Right lobe of liver (tissue), 6 donors: ENCODE data around the gene CERT1. TPM values are rescaled to one million over a fixed set of nuclear protein-coding genes. Genes with fewer than 3 reads are reported as not detected.

Experiments
- ATAC-seq, 4 donors: fragments of 200-7000 bp; cut with Tn5 transposase; one replicate each; pipeline ENCODE4 v1.9.1; 2020; ENCODE audit warnings: mild to moderate bottlenecking in 4 of 4, moderate library complexity in 4 of 4
- DNase-seq, 3 donors: peaks; one replicate each; pipeline ENCODE4 v3.0.0-alpha.2; 2020
- H3K27ac ChIP-seq, 3 donors: fragments of 200-600 bp; one replicate each; pipeline ENCODE4 v1.8.0; 2022
- H3K27me3 ChIP-seq, 2 donors: fragments of 200-600 bp; one replicate each; pipeline ENCODE4 v1.8.0; 2022
- H3K36me3 ChIP-seq, 4 donors: fragments of 200-600 bp; sonication (generic) in 1 of 4; one replicate each; pipeline versions ENCODE4 v1.5.1 to v1.8.0; 2017 to 2022; ENCODE audit warnings: control low read depth in 1 of 4
- H3K4me1 ChIP-seq, 4 donors: fragments of 200-600 bp; sonication (generic) in 1 of 4; one replicate each; pipeline versions ENCODE4 v1.5.1 to v1.8.0; 2017 to 2022; ENCODE audit warnings: control low read depth in 1 of 4
- H3K4me3 ChIP-seq, 3 donors: fragments of 200-600 bp; one replicate each; pipeline ENCODE4 v1.8.0; 2022
- H3K9me3 ChIP-seq, 4 donors: fragments of 200-600 bp; sonication (generic) in 1 of 4; one replicate each; pipeline versions ENCODE4 v1.5.1 to v1.8.0; 2017 to 2022; ENCODE audit warnings: control low read depth in 1 of 4
- CTCF ChIP-seq, 4 donors: fragments of 200-600 bp in 3 of 4; fragments of 450-650 bp in 1 of 4; IDR thresholded peaks; one replicate each; pipeline versions ENCODE4 v1.5.1 to v1.8.0; 2016 to 2022; ENCODE audit warnings: antibody characterized with exemption in 4 of 4, mild to moderate bottlenecking in 2 of 4
- POLR2A ChIP-seq: fragments of 450-650 bp; IDR thresholded peaks from one replicate; pipeline ENCODE4 v1.6.1; 2017; ENCODE audit warnings: antibody characterized with exemption, mild to moderate bottlenecking
- WGBS: methylation state at CpG from one replicate; pipeline ENCODE4 v1.1.6; 2018; ENCODE audit warnings: low coverage, low lambda C conversion rate; ENCODE audit not compliant: insufficient coverage; ENCODE audit errors: missing lambda C conversion rate; 5-methylcytosine and 5-hydroxymethylcytosine counted together
- intact Hi-C, 2 donors: fragments of 100-400 bp; cut with DNase I; formaldehyde crosslinking; loops; one replicate each; pipeline versions ENCODE4 v1.11.2 to v1.14.1; 2022
- total RNA-seq, 6 experiments: library from RNA; depleted of rRNA in 2 of 6; stranded (reverse); fragments of >200 nt in 2 of 6; fragmentation: NEBNext Ultra II Directional in 3 of 6; extraction: Animal tissue kit (Norgen Biotek cat#: 25700) in 3 of 6; gene quantifications; one replicate each; pipeline versions ENCODE4 v1.1.0 to v1.2.4, GENCODE V29; 2016 to 2023
- donor health status: DM: no; HTN: yes; CAD: no.
- donor health status: DM: no; HTN: no; CAD: no.
- donor health status: DM: no; HTN: no; CAD: no.
- donor health status: DM: no; HTN: yes; CAD: no.
- donor health status: DM: no; HTN: yes; CAD: no.

Gene CERT1
- total RNA-seq, 6 experiments from 2014 or later: 14.6 to 25.5 (median 19.7) TPM

- no peaks in the 10 kb centered on the region for H3K9me3 ChIP-seq
- no peak for DNase-seq
- no peaks in the 10 kb centered on the region for H3K27me3 ChIP-seq
- TF ChIP-seq CTCF (IDR thresholded peaks at IDR 0.05) (no peak), POLR2A (no peak)
- H3K4me3 ChIP-seq: no peak overlapping the region
- 86% methylated on average over 2 of the region's 2 CpGs for WGBS
- H3K36me3 ChIP-seq: no peaks in the 10 kb centered on the region
- intact Hi-C loops: no loop called here
- H3K4me1 ChIP-seq: peaks cover 0 to 11% (median 0%) of the 10 kb centered on the region in 4 donors
- H3K27ac ChIP-seq: no peak overlapping the region
- ATAC-seq: no peak
Measured at GRCh38 chr5:75463726-75464125, 47.7 kb downstream of the CERT1 start.

- no peak overlapping the region for H3K4me3 ChIP-seq
- H3K4me1 ChIP-seq: peaks cover 0 to 11% (median 0%) of the 10 kb centered on the region in 4 donors
- H3K9me3 ChIP-seq: no peaks in the 10 kb centered on the region
- DNase-seq (no peak), ATAC-seq (peak in 2 of 4 donors; percentile 29 to 47)
- no peaks in the 10 kb centered on the region for H3K36me3 ChIP-seq
- no peak overlapping the region for H3K27ac ChIP-seq
- intact Hi-C loops: no loop called here
- 11% methylated on average over 1 of the region's 1 CpG for WGBS
- TF ChIP-seq CTCF (IDR thresholded peaks at IDR 0.05) (no peak), POLR2A (no peak)
- no peaks in the 10 kb centered on the region for H3K27me3 ChIP-seq
Measured at GRCh38 chr5:75461679-75462078, 49.8 kb downstream of the CERT1 start.

GRCh38 chr5:75460942-75461610, 50.4 kb downstream of the CERT1 start:
- TF ChIP-seq POLR2A (no peak), CTCF (IDR thresholded peaks at IDR 0.05) (no peak)
- WGBS: 54% methylated on average over 6 of the region's 8 CpGs
- Histone ChIP-seq H3K4me1 (peaks cover 0 to 10% (median 0%) of the 10 kb centered on the region in 4 donors), H3K27me3 (no peaks in the 10 kb centered on the region), H3K4me3 (no peak overlapping the region), H3K36me3 (no peaks in the 10 kb centered on the region), H3K9me3 (no peaks in the 10 kb centered on the region), H3K27ac (no peak overlapping the region)
- intact Hi-C loops: no loop called here
- ATAC-seq: no peak
- DNase-seq: no peak

- DNase-seq (no peak), ATAC-seq (peak in 1 of 4 donors; percentile 20)
- H3K27ac ChIP-seq: no peak overlapping the region
Measured at GRCh38 chr5:75460532-75460931, 50.9 kb downstream of the CERT1 start.

More at GRCh38 chr5:75460532-75460931, 50.9 kb downstream of the CERT1 start:
- Histone ChIP-seq H3K27me3 (no peaks in the 10 kb centered on the region), H3K4me3 (no peak overlapping the region), H3K9me3 (no peaks in the 10 kb centered on the region), H3K36me3 (no peaks in the 10 kb centered on the region), H3K4me1 (peaks cover 0 to 7% (median 0%) of the 10 kb centered on the region in 4 donors)
- TF ChIP-seq CTCF (IDR thresholded peaks at IDR 0.05) (no peak), POLR2A (no peak)
- WGBS: 42% methylated on average over 2 of the region's 2 CpGs
- intact Hi-C loops: no loop called here
